HG03520 (cell line): Measurements from ENCODE around the gene NAPG.
"Not testable (repeated sequence)": the region's sequence is repeated elsewhere in the genome, so short reads cannot be mapped to it uniquely, and the experiment has no call there.

ENCODE experiments used
- ATAC-seq: cut with Tn5 transposase; IDR thresholded peaks from one replicate; pipeline ENCODE4 v1.9.1; 2021; ENCODE audit warnings: mild to moderate bottlenecking, moderate library complexity; ENCODE audit not compliant: unreplicated experiment

NAPG gene

GRCh38 chr18:10577842-10578572 is 52.2 kb downstream of the NAPG start:
- ATAC-seq, result not testable (repeated sequence)

GRCh38 chr18:10578573-10578899 is 52.7 kb downstream of the NAPG start:
- ATAC-seq, result not testable (repeated sequence)

GRCh38 chr18:10579079-10579867 is 53.4 kb downstream of the NAPG start:
- ATAC-seq, result no peak

GRCh38 chr18:10580215-10580614 is 54.4 kb downstream of the NAPG start:
- ATAC-seq, result no peak

- no peak for ATAC-seq
Observed at GRCh38 chr18:10585260-10585659, 59.4 kb downstream of the NAPG start.

- no peak for ATAC-seq
Observed at GRCh38 chr18:10588975-10589374, 63.1 kb downstream of the NAPG start.

GRCh38 chr18:10590412-10590811 is 64.6 kb downstream of the NAPG start:
- ATAC-seq, result no peak

- no peak for ATAC-seq
Observed at GRCh38 chr18:10591896-10592295, 66.1 kb downstream of the NAPG start.

GRCh38 chr18:10593366-10594022 is 67.7 kb downstream of the NAPG start:
- ATAC-seq, result not testable (repeated sequence)

- ATAC-seq, result not testable (repeated sequence)
Observed at GRCh38 chr18:10595917-10596316, 70.1 kb downstream of the NAPG start.

GRCh38 chr18:10597695-10598094 is 71.9 kb downstream of the NAPG start:
- not testable (repeated sequence) for ATAC-seq

GRCh38 chr18:10600701-10601100 is 74.9 kb downstream of the NAPG start:
- ATAC-seq, result not testable (repeated sequence)
